Measurements from ENCODE around the gene SLC16A1.
"Not testable (repeated sequence)": the region's sequence is repeated elsewhere in the genome, so short reads cannot be mapped to it uniquely, and the experiment has no call there.

The SLC16A1 gene

DNA sequence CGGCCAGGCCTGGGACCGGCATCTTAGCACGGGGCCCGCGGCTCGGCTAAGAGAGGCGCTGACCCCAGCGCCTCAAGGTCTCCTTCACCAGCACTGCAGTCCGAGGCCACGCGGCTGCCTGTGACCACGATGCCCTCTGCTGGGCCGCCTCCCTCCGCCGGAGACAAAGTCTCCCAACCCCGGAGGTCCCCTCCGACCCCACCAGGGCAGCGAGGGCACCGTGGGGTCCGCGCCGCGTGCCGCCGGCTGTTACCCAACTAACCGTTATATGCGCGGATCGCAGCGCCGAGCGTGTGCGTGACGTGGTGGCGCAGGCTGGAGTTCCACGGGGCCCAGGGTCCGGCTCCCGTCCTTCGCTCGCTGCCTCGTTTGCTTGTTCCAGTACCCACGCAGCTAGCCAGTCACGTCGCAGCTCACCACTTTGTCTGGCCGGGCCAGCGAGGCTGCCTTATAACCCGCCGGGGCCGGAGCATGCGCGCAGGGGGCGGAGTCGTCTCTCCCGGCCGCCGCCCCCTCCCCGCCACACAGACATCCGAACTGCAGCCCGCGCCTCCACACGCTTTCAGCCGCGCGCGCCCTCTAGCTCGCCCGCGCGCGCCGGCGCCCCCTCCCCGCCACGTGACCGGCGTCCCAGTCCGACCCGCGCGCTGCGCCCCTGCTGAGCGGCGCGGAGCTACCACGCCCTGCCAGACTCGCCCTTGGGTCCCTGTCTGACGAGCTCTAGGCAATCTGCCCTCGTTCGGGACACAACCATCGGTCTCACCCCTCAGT lies at the start of gene SLC16A1:
Gene SLC16A1 (minus strand): TSS at position 424 of the 771 bp plus-strand sequence. CDS start 26,888 bp downstream, outside the sequence.
- DNase-seq = peak; percentile 91

- DNase-seq = no peak
Measured at GRCh38 chr1:113003751-113004690, 48.0 kb upstream of the SLC16A1 start.

DNA sequence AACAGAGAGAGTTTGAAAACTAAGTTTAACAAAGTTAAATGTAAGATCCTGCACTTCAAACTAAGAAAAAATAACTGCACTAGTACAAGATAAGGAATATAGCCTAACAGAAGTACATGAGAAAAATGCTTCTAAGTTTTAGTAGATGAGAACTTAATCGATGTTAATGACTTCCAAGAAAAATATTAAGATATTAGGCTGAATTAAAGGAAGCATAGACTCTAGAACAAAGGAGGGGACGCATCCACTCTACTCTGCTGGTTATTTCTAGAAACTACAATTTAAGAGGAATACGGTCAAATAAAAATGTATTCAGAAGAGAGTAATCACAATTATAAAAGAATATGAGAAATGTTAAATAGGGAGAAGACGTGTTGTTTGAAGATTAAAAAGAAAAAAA lies 46.3 kb upstream of the SLC16A1 start:
- no peak for DNase-seq

DNA sequence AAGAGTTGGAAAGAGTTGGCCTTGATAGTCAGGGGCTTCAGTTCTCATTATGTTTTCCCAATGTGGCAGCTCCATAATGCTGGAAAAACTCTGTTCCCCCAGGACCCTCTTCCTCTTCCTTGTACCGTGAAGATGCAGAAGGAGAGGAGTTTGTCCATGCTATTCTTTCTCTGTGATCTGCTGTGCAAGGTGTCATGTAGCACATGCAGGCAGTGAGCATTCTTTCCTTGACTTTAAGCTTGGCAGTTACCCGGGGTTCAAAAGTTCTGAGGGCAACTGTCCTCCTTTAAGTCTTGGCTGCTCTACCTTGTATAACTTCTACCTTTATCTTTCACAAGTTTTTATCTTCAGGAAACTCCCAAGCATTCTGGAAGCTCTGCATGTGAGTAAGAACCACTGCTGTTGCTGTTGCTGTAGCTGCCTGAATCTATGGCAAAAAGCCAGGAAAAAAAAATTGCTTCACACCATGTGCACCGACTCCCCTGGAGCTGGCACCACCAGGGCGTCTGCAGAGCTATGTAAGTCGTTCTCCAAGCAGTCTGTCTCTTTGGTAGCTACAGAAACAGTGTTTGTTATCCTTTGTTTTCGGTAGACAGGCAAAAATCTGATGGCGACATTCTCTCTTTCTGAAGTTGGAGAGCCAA lies 42.7 kb upstream of the SLC16A1 start:
- peak; percentile 58 for DNase-seq

DNA sequence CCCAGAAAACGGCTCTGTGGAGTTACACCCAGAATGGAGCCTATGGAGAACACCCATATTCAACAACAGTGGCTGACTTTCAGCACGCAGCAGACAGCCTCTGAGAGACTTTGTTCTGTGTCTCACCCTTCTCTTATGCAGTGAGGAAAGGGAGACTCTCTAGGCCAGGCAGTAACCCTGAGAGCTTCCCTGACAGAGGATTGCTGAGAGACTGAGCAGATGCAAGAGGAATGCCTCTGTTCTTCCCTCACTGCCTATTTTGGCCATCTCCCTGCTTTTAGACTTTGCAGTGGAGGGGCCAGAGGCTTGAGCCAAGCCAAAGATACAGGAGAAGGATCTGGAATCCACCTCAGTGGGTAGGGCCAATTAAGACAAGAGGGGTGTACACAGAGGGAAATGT lies 41.8 kb upstream of the SLC16A1 start:
- no peak for DNase-seq

GRCh38 chr1:112995890-112996289 lies 39.9 kb upstream of the SLC16A1 start:
- no peak for DNase-seq

DNA sequence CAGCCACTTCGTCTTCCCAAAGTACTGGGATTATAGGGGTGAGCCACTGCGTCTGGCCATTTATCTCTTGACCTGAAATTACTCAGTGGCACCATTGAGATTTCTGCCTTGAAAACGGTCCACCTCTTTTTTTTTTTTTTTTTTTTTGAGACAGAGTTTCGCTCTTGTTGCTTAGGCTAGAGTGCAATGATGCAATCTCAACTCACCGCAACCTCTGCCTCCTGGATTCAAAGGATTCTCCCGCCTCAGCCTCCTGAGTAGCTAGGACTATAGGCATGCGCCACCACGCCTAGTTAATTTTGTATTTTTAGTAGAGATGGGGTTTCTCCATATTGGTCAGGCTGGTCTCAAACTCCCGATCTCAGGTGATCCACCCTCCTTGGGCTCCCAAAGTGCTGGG lies 39.0 kb upstream of the SLC16A1 start:
- DNase-seq = not testable (repeated sequence)

DNA sequence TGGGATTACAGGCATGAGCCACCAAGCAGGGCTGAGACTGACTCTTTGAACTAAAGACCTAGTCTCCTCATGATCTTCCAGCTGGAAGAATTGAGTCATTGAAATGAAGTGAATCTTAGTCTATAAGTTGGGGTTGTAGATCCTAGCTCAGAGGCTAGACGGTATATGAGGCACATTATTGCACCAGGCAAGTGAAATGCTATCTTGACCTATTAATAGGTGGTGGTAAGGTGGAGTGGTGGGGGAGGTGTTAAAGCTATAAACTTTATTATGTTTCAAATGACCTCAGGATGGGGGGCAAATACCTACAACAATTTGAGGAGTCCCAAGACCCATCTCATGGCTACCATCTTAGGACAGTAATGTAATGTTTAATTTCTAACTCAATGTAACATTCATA lies 36.8 kb upstream of the SLC16A1 start:
- no peak for DNase-seq

GRCh38 chr1:112991402-112992120 lies 35.6 kb upstream of the SLC16A1 start:
- no peak for DNase-seq

DNA sequence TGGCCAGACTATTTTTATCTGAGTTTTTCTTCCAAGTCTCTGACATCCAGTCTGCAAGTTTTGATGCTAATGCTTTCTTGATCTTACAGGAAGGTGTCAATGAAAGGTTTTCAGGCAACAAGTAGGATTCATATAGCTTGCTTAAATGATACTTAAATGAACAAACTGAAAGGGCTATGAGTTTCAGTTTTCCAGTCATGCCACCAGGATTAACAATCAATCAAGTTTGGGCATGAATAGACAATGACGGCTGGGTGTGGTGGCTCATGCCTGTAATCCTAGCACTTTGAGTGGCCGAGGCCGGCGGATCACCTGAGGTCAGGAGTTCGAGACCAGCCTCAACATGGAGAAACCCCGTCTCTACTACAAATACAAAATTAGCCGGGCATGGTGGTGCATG lies 34.3 kb upstream of the SLC16A1 start:
- no peak for DNase-seq

DNA sequence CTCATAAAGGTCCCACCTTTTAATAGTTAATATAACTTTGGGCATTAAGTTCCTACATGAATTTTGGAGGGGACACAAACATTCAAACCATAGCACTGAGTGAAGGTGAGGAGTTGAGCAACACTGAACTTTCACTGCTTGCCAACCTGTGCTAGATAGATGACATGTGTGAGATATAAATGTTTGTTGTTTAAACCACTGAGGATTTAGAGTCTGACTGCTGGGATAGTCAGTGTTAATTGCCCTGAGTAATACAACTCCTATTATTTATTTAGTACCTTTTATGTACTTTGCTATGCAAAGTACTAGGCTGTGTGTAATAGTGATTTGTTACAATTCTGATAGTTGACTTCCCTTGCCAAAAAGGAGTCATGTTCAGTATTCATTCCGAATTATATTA lies 32.4 kb upstream of the SLC16A1 start:
- no peak for DNase-seq

DNA sequence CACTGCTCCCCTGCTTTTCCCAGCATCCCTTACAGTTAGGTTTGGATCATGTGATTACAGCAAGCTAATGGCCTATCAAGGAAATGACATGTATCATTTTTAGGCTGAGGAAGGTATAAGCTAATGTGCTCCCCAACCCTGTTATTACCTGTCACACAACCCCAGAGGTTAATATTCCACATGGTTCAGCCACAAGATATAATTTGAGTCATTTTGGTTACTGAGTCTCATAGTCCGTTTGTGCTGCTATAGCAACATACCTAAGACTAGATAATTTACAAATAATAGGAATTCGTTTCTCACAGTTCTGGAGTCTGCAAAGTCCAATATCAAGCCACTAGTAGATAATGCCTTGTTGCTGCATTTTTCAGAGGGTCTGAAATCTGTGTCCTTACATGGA lies 29.1 kb upstream of the SLC16A1 start:
- DNase-seq = no peak

DNA sequence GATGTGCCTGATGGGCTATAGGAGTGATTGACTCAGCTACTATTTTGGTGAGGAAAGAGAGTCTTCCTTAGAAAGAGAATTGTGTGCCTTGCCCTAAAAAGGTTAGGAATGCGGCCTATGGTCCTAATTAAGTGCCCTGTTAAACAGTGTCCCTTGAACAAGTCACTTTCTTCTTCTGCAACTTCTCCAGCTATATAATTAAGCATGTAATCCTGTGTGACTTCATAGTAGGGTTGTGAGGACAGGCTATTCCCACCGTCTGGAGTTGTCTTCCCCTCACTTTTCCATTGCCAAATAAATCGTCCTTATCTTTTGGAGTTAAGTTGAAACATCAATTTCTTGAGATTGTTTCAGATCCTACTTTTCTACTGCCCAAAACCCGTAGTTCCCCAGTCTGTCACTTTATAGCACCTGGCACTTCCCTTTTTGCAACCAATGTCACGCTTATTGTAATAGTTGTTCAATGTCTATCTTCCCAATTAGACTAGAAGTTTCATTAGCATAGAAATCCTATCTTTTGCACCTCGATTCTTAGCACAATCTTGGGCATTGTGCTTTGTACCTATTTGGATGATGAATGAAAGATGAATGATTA lies 27.6 kb upstream of the SLC16A1 start:
- DNase-seq = no peak

DNA sequence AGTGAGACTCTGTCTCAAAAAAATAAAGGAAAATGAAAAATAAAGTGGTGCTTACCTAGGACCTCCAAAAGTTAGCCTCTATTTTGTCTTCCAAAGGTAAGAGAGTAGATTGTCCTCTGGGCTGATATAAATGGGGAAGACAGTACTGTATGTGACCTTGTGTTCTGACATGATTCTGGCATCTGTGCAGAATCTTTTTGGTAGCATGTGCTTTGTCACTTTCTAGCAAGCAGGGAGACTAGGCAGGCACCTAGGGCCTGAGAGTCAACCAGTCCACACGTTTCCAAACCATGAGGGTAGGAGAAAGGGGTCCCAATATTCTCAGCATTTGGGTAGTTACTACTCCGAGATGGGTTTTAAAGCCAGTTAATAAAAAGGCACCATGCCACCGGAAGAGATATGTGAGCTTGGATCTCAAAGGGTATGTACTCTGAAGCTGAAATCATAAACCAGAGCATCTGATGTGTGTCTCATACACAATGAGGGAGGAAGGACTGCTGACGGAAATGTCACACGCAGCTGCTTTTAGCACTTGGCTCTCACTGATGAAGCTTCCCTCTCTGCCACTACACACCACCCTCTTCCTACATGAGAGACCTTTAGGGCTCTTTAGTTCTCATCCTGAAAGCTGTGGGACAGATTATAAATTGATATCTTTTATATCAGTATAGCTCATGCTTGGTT lies 27.0 kb upstream of the SLC16A1 start:
- DNase-seq = no peak

GRCh38 chr1:112982328-112982727 lies 26.3 kb upstream of the SLC16A1 start:
- no peak for DNase-seq

GRCh38 chr1:112981834-112982233 lies 25.8 kb upstream of the SLC16A1 start:
- DNase-seq = not testable (repeated sequence)

DNA sequence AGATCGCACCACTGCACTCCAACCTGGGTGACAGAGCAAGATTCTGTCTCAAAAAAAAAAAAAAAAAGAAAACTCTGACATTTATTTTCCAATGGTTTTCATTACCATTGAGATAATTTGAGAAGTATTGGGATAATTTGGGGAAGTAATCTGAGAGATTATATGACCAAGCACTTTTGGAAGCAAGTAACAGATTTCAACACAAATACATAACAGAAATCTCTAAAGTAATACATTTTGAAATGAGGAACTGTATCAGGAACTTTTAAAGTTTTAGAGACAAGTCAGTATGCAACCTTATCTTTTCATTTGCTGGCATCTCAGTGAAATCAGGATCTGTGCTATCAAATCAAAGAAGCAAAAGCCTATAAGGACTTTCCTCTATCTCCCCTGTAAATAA lies 25.4 kb upstream of the SLC16A1 start:
- DNase-seq = no peak

DNA sequence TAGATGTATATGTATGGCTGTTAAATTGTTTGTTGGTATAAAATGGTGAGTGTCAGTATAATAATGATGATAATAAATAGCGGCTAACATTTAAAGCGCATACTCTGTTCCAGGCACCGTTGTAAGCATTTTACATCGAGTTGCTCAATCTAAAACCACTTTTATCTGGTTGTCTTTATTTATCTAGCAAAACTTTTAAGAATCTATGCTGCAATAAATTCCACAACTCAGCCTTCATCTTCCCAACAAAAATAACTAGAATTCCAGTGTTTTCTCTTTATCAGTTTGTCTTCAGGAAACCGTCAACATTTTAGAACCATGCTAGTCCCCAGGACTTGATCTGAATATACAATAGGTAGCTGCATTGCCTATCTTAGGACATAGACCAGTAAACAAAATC lies 19.3 kb upstream of the SLC16A1 start:
- no peak for DNase-seq

DNA sequence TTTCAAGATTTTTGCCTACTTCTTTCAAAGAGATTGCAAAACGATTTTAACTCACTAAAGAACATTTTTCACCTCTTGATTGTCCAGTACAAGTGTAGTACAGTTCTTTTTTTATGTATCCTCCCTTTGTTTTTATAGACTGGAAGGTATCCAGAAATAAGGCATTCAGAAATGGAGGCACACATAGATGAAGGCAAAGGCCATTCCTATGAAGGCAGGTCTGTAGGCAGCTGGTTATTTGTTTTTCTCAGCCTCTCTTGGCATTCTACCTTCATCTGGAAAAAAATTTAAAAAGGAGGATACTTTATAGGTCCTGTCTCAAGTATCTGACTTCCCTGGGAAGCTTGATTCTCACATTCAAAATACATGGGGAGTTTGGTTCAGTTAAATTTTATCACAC lies 18.6 kb upstream of the SLC16A1 start:
- no peak for DNase-seq

- DNase-seq = no peak
Measured at GRCh38 chr1:112973788-112974187, 17.8 kb upstream of the SLC16A1 start.

DNA sequence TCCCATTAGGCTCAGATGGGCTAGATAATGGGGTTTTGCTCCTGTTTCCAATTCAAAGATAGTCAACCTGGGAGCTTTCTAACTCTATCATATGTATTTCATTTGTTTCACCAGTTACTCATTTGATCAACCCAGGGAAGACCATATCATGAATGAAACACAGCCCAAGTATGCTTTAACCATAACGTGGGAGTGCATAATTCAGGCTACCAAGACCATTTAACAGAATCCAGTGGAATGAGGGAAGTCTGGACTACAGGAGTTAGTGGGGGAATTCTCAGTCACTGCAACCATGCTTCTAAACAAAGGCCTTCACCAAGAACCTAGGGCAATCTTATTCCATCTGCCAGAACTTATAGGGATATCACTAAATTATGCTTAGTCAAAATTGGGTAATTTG lies 15.0 kb upstream of the SLC16A1 start:
- DNase-seq = no peak

DNA sequence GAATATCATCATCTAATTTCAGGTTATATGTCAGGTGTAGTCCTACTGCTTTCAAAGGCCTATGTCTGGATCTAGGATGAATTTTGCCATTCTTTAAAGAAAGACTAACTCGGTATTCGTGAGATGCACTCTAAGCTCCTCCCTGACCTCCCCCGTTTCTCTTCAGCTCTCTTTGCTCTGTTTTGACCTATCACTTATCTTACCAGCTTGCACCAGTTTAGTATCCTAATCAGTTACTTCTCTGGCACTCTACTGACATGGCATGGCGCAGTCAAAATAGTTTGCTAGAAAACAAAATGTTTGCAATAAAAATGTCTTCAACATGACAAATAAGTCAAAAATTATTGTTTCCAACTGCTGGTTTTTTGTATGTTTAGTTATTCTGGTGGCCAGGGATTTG lies 8.4 kb upstream of the SLC16A1 start:
- no peak for DNase-seq
